ENCODE results near the gene PSMB5. TPM values are rescaled to one million over a fixed set of nuclear protein-coding genes. Genes with fewer than 3 reads are reported as not detected.

Gene PSMB5
- total RNA-seq, 4 donors from 2014 or later, result 126 to 150 (median 129) TPM

DNA sequence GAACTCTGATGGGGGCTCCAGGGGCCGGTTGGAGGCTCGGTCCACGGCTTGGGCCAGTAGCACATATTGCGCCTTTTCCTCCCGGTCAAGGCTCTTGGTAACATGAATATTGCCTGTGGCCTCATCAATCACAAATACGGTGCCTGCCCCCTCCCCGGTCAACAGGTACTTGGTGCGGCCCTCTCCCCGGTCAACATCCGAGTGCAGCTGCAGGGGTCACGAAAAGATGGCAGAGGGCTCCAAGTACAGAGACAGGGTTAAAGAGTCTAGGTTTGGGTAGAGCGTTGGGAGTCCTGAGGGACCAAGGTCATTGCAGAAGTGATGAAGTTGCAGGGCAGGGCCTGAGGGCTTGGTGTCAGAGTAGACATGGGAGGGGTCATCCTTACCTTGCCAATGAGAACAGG is 20.4 kb upstream of the PSMB5 start:
- ATAC-seq (ENCODE audit: low FRiP score) (no peak), DNase-seq (ENCODE audit: low spot score) (no peak)
- TF ChIP-seq, protein P1, sequence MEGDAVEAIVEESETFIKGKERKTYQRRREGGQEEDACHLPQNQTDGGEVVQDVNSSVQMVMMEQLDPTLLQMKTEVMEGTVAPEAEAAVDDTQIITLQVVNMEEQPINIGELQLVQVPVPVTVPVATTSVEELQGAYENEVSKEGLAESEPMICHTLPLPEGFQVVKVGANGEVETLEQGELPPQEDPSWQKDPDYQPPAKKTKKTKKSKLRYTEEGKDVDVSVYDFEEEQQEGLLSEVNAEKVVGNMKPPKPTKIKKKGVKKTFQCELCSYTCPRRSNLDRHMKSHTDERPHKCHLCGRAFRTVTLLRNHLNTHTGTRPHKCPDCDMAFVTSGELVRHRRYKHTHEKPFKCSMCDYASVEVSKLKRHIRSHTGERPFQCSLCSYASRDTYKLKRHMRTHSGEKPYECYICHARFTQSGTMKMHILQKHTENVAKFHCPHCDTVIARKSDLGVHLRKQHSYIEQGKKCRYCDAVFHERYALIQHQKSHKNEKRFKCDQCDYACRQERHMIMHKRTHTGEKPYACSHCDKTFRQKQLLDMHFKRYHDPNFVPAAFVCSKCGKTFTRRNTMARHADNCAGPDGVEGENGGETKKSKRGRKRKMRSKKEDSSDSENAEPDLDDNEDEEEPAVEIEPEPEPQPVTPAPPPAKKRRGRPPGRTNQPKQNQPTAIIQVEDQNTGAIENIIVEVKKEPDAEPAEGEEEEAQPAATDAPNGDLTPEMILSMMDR (IDR thresholded peaks at IDR 0.05), result no peak

GRCh38 chr14:23054000-23054811 is 19.5 kb upstream of the PSMB5 start:
- TF ChIP-seq, protein P1 (IDR thresholded peaks at IDR 0.05), result no peak
- DNase-seq (ENCODE audit: low spot score) (no peak), ATAC-seq (ENCODE audit: low FRiP score) (no peak)

GRCh38 chr14:23053426-23053825 is 18.7 kb upstream of the PSMB5 start:
- TF ChIP-seq, protein P1 (IDR thresholded peaks at IDR 0.05), result no peak
- ATAC-seq (ENCODE audit: low FRiP score), result no peak
- DNase-seq (ENCODE audit: low spot score), result no peak

DNA sequence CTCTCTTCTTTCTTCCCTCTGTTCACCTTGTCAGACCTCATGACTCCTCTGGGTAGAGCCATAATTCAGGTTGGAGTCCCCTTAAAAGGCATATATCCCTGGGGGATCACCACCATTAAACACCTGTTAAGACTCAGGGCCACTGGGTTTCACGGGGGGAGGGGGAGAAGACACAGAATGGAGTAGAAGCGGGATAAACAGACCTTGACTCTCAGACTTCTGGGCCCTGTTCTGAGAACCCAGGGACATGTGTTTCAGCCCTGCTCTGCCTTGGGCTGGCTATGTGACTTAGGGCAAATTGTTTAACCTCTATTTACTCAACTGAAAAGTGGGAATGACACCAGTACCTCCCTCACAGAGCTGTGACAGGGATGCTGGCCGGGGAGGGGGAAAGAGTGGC is 18.0 kb upstream of the PSMB5 start:
- ATAC-seq (ENCODE audit: low FRiP score) (no peak), DNase-seq (ENCODE audit: low spot score) (no peak)
- TF ChIP-seq, protein P1 (IDR thresholded peaks at IDR 0.05), result no peak

GRCh38 chr14:23052182-23052623 is 17.5 kb upstream of the PSMB5 start:
- no peak for DNase-seq (ENCODE audit: low spot score)
- TF ChIP-seq, protein P1 (IDR thresholded peaks at IDR 0.05), result no peak
- ATAC-seq (ENCODE audit: low FRiP score), result no peak

- TF ChIP-seq, protein P1 (IDR thresholded peaks at IDR 0.05), result no peak
- no peak for ATAC-seq (ENCODE audit: low FRiP score)
- DNase-seq (ENCODE audit: low spot score), result no peak
Measured at GRCh38 chr14:23051141-23052057, 16.7 kb upstream of the PSMB5 start.

Data from omental fat pad (tissue), 4 donors.